ENCODE measurements around the gene UQCR10. TPM values are rescaled to one million over a fixed set of nuclear protein-coding genes. Genes with fewer than 3 reads are reported as not detected.
A peak's percentile ranks its signal among the peaks of the same experiment; 100 is the strongest.

Gene UQCR10
- total RNA-seq, 3 donors from 2014 or later, result 61.2 to 74.1 (median 68.3) TPM

DNA sequence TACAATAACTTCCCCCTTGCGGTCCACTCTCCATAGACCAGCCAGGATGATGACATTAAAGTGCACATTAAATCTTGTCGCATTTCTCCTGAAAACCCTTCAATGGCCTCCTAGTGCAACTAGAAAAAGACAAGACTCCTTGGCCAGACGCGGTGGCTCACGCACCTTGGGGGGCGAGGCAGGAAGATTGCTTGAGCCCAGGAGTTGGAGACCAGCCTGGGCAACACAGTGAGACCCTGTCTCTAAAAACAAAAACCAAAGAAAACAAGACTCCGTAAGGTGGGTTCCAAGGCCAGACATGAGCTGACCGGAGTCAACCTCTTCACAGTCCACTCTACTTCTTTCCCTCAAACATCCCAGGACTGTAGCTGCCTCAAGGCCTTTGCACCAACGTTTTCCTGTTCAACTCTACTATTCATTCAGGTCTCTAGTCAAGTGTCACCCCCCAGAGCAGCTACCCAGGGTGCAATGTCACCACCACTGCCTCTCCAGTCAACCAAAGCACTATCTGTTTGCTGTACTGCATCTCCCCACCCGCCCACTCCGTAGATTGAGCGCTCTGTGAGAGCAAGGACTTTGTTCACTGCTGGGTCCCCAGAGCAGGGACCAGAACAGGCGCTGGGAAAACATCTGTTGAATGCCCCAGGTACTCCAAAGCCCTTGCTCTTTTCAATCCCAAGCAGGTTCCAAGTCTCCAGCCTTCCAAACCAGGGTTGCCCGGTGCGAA, 1.1 kb upstream of the UQCR10 start:
- intact Hi-C loops (cut with DNase I; ENCODE audit: low total_unique reads), result loop anchor here (10.0 kb wide), 1 partner anchor 451 kb away; the partner anchor contains the start of gene RASL10A
- H3K27ac ChIP-seq, result peak overlapping the region; percentile 92
- H3K9me3 ChIP-seq, result no peaks in the 10 kb centered on the region
- peak overlapping the region; percentile 91 to 98 (median 91) for H3K4me3 ChIP-seq
- no peak for TF ChIP-seq POLR2A (IDR thresholded peaks at IDR 0.05)
- no peak for TF ChIP-seq POLR2AphosphoS5 (IDR thresholded peaks at IDR 0.05)
- TF ChIP-seq CTCF (IDR thresholded peaks at IDR 0.05), result no peak
- no peak for DNase-seq (ENCODE audit: low spot score in 2 of 2)
- H3K36me3 ChIP-seq, result no peaks in the 10 kb centered on the region
- peaks cover 8 to 10% of the 10 kb centered on the region in 2 donors for H3K4me1 ChIP-seq
- no peaks in the 10 kb centered on the region for H3K27me3 ChIP-seq

DNA sequence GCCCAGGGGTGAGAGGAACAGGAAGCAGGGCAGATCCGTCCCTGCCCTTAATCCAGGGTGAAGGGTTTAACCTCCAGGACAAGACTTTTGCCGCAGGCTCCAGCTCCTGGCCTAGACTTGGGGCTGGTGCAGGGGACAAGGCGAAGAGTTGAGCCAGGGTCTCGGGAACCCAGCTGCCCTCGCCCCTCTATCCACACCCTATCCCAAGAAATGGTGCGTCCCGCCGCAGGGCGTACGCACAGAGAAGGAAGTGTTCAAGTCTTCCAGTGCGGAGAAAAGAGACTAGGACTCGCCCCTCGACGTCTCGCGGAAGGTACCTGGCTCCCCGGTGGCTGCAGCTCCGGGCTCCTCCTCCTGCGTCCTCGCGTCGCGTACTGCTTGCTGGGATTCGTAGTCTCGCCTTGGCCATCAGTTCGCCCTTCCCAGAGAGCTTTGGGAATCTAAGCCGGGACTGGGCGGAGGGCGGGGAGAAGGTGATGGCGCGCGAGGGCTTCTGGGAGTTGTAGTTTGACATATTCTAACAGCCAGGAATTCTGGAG, 468 bp upstream of the UQCR10 start, which contains the start of gene ZMAT5:
Gene ZMAT5, minus strand, starts transcription at position 376 of the 539 bp plus-strand sequence. CDS start 18,463 bp downstream, outside the sequence.
- intact Hi-C loops (cut with DNase I; ENCODE audit: low total_unique reads), result loop anchor here (10.0 kb wide), 1 partner anchor 452 kb away; the partner anchor contains the start of gene RASL10A
- H3K27me3 ChIP-seq, result no peaks in the 10 kb centered on the region
- DNase-seq (ENCODE audit: low spot score in 2 of 2), result peak; percentile 95 to 96
- peak within 1 kb of the TSS; percentile 91 to 98 (median 91) for H3K4me3 ChIP-seq
- peak within 1 kb of the TSS; percentile 92 for H3K27ac ChIP-seq
- peaks cover 8 to 10% of the 10 kb centered on the region in 2 donors for H3K4me1 ChIP-seq
- no peaks in the 10 kb centered on the region for H3K36me3 ChIP-seq
- TF ChIP-seq CTCF (IDR thresholded peaks at IDR 0.05) (no peak), POLR2A (IDR thresholded peaks at IDR 0.05) (peak; percentile 50), POLR2AphosphoS5 (IDR thresholded peaks at IDR 0.05) (peak in 2 of 3 donors; percentile 36 to 42)
- no peaks in the 10 kb centered on the region for H3K9me3 ChIP-seq

- Histone ChIP-seq H3K4me1 (peaks cover 8 to 10% of the 10 kb centered on the region in 2 donors), H3K9me3 (no peaks in the 10 kb centered on the region), H3K27me3 (no peaks in the 10 kb centered on the region), H3K36me3 (no peaks in the 10 kb centered on the region), H3K27ac (peak overlapping the region in 1 of 2 donors; percentile 92), H3K4me3 (peak overlapping the region; percentile 91 to 98 (median 91))
- intact Hi-C loops (cut with DNase I; ENCODE audit: low total_unique reads), result loop anchor here (10.0 kb wide), 1 partner anchor 453 kb away; the partner anchor contains the start of gene RASL10A
- no peak for DNase-seq (ENCODE audit: low spot score in 2 of 2)
- no peak for TF ChIP-seq CTCF (IDR thresholded peaks at IDR 0.05)
- TF ChIP-seq POLR2A (IDR thresholded peaks at IDR 0.05), result no peak
- no peak for TF ChIP-seq POLR2AphosphoS5 (IDR thresholded peaks at IDR 0.05)
Measured at GRCh38 chr22:29768052-29768693, 1.0 kb downstream of the UQCR10 start.

- no peaks in the 10 kb centered on the region for H3K27me3 ChIP-seq
- no peaks in the 10 kb centered on the region for H3K9me3 ChIP-seq
- no peak overlapping the region for H3K27ac ChIP-seq
- intact Hi-C loops (cut with DNase I; ENCODE audit: low total_unique reads), result loop anchor here (10.0 kb wide), 1 partner anchor 455 kb away; the partner anchor contains the start of gene RASL10A
- H3K4me3 ChIP-seq, result no peak overlapping the region
- H3K36me3 ChIP-seq, result no peaks in the 10 kb centered on the region
- no peak for DNase-seq (ENCODE audit: low spot score in 2 of 2)
- TF ChIP-seq POLR2AphosphoS5 (IDR thresholded peaks at IDR 0.05) (no peak), CTCF (IDR thresholded peaks at IDR 0.05) (no peak), POLR2A (IDR thresholded peaks at IDR 0.05) (no peak)
- H3K4me1 ChIP-seq, result peaks cover 8 to 10% of the 10 kb centered on the region in 2 donors
Measured at GRCh38 chr22:29769723-29770321, 2.7 kb downstream of the UQCR10 start.
